Erythroblast (primary cell): Measurements from ENCODE around the gene SHFL.

Experiments used
- GATA1 ChIP-seq: IDR thresholded peaks from 2 replicates; pipeline ENCODE4 v1.6.1; 2011; ENCODE audit warnings: low read depth, mild to moderate bottlenecking, control low read depth, low read length, moderate library complexity
- POLR2A ChIP-seq: IDR thresholded peaks from 2 replicates; pipeline ENCODE4 v1.6.1; 2011; ENCODE audit warnings: mild to moderate bottlenecking, low read length

GRCh38 chr19:10088949-10089554, 2.9 kb downstream of the SHFL start:
- TF ChIP-seq POLR2A (no peak), GATA1 (no peak)
